RKO (cell line): ENCODE measurements around the gene CLEC11A.

Experiments
- DNase-seq: peaks from one replicate; pipeline ENCODE4 v3.0.0-alpha.2; 2016; ENCODE audit warnings: low spot score

Gene CLEC11A

GRCh38 chr19:50705422-50706019 is 17.6 kb upstream of the CLEC11A start:
- DNase-seq, result peak; percentile 97

- no peak for DNase-seq
Measured at GRCh38 chr19:50706387-50706786, 16.8 kb upstream of the CLEC11A start.

DNA sequence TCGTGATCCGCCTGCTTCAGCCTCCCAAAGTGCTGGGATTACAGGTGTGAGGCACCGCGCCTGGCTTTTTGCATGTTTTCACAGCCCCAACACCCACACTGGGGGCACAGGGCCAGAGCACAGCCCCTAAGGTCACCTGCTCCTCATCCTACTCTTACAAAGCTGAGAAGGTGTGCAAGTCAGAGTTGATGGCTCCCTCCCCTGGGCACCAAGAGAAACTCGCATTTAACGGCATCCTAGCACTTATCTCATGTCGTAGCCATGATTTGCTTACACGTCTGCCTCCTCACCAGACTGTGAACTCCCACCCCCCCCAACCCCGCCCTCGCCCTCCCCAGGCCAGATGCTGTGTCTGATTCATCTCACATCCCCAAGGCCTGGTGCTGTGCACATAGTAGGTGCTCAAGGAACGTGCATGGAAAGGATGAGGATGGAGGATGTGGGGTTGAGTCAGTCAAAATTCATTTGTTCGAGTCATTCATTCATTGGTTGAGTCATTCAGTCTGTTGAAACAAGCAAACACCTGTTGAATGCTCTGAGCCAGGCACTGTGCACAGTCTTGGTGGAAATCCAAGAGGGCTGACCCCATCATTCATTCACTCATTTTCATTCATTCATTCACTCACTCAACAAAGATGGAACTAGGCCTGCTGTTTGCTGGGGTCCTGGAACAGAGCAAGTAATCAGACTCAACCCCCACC is 14.8 kb upstream of the CLEC11A start:
- peak; percentile 93 for DNase-seq

- DNase-seq, result peak; percentile 67
Measured at GRCh38 chr19:50710094-50710493, 13.1 kb upstream of the CLEC11A start.

GRCh38 chr19:50710612-50711011 is 12.6 kb upstream of the CLEC11A start:
- DNase-seq, result no peak

DNA sequence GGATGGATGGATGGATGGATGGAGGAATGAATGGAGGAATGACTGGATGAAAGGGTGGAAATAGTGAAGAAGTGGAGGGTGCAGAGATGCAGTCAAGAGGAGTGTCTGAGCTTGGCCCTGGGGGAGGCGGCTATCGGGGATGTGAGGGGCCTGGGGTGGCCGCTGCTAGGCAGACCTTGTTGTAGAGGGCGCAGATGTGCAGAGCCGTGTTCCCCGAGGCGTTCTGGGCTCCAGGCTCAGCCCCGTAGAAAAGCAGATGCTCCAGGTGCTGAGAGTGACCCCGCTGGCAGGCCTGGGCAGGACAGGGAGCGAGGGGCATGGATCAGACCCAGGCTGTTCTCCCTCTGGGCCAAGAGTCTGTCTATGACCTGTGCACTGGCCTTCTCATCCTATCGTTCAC is 12.0 kb upstream of the CLEC11A start:
- no peak for DNase-seq

- DNase-seq, result no peak
Measured at GRCh38 chr19:50711805-50712204, 11.4 kb upstream of the CLEC11A start.

DNA sequence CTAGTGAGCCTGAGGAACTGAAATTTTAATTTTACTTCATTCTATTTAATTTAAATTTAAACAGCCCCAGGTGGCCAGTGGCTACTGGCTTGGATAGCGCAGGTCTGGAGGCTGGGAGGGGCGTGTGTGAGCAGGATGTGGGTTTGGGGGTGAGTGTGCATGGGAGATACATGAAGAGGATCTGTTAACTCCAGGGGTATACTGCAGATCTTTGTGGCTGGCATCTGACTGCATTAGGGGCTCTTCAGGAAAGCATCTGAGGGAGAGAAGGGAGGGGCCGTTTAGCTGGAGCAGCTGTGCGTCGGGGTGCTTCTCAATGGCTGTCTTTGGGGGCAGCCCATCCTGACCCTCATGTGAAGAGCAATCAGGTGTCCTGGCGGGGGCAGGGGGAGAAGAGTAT is 10.3 kb upstream of the CLEC11A start:
- no peak for DNase-seq

DNA sequence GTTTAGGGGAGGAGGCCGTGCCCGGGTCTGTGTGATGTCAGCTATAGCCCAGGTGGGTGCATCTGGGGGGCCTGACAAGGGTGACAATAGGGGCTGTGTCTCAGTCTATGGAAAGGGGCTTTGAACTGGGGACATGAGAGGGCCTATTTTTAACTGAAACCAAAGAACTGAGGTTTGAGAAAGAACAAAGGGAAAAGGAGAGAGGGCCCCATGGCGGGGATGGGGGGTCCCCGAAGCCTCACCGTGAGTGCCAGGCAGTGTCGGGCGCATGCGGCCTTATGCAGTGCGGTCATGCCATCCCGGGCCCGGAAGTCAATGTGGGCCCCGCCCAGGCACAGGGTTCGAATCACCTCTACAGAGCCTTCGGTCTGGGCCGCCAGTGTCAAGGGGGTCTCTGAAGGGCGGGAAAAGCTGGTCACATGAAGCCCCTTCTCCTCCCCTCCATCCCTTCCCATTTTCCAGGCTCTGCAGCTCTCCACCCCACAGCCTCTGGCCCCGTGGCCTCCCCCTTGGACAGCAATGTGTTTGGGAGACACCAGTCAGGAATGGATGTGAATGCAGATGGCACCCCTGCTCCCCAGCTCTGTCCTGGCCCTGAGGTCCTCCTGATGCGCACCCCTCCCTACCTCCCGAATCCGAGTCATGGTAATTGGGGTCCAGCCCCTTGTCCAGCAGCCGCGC is 9.5 kb upstream of the CLEC11A start:
- no peak for DNase-seq

- DNase-seq, result no peak
Measured at GRCh38 chr19:50716178-50717025, 6.8 kb upstream of the CLEC11A start.

GRCh38 chr19:50717026-50717723 is 6.0 kb upstream of the CLEC11A start:
- DNase-seq, result no peak

DNA sequence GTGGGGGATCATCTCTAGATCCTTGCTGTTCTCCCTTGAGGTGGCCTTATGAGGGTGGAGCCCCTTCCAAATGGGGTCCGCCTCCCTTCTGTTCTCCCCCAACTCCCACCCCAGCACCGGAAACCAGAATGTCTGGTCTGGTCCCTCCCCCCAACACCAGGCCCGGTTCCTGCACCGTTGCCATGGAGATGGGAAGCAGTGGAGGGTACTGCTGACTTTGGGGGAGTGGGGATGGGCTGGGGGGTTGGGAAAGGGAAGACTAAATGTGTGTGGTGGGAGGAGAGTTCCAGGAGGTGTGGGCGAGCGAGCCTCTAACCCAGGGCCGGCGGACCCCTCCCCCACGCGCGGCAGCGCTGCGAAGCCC is 5.3 kb upstream of the CLEC11A start:
- no peak for DNase-seq

GRCh38 chr19:50718255-50719118 is 4.7 kb upstream of the CLEC11A start:
- no peak for DNase-seq

GRCh38 chr19:50719119-50719435 is 4.1 kb upstream of the CLEC11A start:
- DNase-seq, result no peak

- DNase-seq, result peak; percentile 60
Measured at GRCh38 chr19:50719566-50719965, 3.6 kb upstream of the CLEC11A start, which contains the start of gene SHANK1. Gene SHANK1, minus strand, starts transcription at chr19:50719802. Its CDS starts 2,883 bp downstream, at chr19:50716919.

GRCh38 chr19:50720181-50720920 is 2.8 kb upstream of the CLEC11A start:
- DNase-seq, result peak; percentile 58

GRCh38 chr19:50720921-50721381 is 2.2 kb upstream of the CLEC11A start:
- DNase-seq, result peak; percentile 96

DNA sequence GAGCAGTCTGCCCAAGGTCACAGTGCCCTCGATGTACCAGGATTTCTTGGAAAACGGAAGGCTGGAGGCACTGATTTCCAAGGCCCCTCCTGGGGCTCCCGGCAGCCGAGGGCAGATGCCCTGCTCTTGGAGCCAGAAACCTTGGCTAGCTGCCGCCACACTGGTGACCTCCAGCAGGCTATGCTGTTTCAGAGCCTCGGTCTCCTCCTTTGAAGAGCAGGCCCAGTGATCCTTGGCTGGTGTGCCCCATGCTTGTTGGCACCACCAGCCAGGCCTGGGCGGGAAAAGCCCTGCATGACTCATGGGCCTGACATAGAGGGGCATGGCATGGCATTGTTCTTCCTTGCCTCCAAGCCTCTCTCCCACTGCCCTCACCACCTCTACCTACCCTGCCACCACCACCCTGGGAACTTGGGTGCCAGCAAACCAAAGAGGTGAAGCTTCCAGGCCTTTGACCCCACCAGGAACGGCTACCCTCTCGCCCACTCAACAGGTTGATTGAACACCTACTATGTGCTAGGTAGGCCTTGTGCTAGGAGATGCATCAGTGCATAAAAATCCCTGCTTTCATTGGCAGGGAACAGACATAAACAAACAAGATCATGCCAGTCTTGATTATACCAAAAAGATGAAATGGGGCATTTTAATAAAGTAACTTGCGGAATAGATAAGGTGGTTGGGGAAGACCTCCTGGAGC is 1.6 kb upstream of the CLEC11A start:
- DNase-seq, result peak; percentile 56

GRCh38 chr19:50722201-50723013 is 757 bp upstream of the CLEC11A start:
- DNase-seq, result peak; percentile 89
